Upper lobe of right lung (tissue), 1 donor: Measurements from ENCODE around the gene EDIL3. TPM values are rescaled to one million over a fixed set of nuclear protein-coding genes. Genes with fewer than 3 reads are reported as not detected.

Source experiments
- ATAC-seq: fragments of 200-7000 bp; cut with Tn5 transposase; one replicate; pipeline ENCODE4 v1.9.1; 2020; ENCODE audit warnings: mild to moderate bottlenecking, moderate library complexity
- DNase-seq: peaks from one replicate; pipeline ENCODE4 v3.0.0-alpha.2; 2020
- H3K27ac ChIP-seq: fragments of 200-600 bp; one replicate; pipeline ENCODE4 v1.8.0; 2022
- H3K27me3 ChIP-seq: fragments of 200-600 bp; one replicate; pipeline ENCODE4 v1.8.0; 2022; ENCODE audit warnings: mild to moderate bottlenecking
- H3K36me3 ChIP-seq: fragments of 200-600 bp; one replicate; pipeline ENCODE4 v1.8.0; 2022
- H3K4me1 ChIP-seq: fragments of 200-600 bp; one replicate; pipeline ENCODE4 v1.8.0; 2022
- H3K4me3 ChIP-seq: fragments of 200-600 bp; one replicate; pipeline ENCODE4 v1.8.0; 2022; ENCODE audit warnings: mild to moderate bottlenecking
- H3K9me3 ChIP-seq: fragments of 200-600 bp; one replicate; pipeline ENCODE4 v1.8.0; 2022
- intact Hi-C: fragments of 100-400 bp; cut with DNase I; formaldehyde crosslinking; loops from one replicate; pipeline ENCODE4 v1.11.0; 2022
- total RNA-seq: library from RNA; stranded (reverse); fragmentation: NEBNext Ultra II Directional; extraction: Animal tissue kit (Norgen Biotek cat#: 25700); gene quantifications from one replicate; pipeline ENCODE4 v1.2.1, GENCODE V29; 2021
- TF ChIP-seq, protein P1 (sequence below): fragments of 200-600 bp; IDR thresholded peaks from one replicate; pipeline ENCODE4 v1.8.0; 2022; ENCODE audit warnings: antibody characterized with exemption
- donor health status: DM: no; HTN: yes; CAD: no; lungs with severe emphysema.

Gene EDIL3
- total RNA-seq, 1 donor from 2014 or later = 42.4 TPM

DNA sequence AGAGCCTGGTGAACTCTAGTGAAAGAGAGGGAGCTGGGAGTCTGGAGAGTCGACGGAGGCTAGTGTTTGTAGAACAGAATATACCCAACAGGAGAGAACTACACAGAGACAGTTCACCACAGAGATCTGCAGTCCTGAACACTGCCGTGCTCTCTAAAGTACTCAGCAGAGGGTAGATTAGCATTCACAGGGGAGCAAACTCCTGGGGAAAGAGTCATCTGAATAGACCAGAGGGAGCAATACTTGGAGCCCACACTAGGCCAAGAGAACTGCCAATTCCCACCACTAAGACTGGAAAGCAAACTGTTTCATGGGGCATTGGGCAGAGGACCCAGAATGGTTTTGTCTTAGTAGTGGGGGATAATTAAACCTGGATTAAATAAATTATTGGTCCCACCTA, 235.6 kb downstream of the EDIL3 start:
- H3K27me3 ChIP-seq = no peaks in the 10 kb centered on the region
- DNase-seq (no peak), ATAC-seq (no peak)
- H3K4me3 ChIP-seq = no peak overlapping the region
- TF ChIP-seq, protein P1, sequence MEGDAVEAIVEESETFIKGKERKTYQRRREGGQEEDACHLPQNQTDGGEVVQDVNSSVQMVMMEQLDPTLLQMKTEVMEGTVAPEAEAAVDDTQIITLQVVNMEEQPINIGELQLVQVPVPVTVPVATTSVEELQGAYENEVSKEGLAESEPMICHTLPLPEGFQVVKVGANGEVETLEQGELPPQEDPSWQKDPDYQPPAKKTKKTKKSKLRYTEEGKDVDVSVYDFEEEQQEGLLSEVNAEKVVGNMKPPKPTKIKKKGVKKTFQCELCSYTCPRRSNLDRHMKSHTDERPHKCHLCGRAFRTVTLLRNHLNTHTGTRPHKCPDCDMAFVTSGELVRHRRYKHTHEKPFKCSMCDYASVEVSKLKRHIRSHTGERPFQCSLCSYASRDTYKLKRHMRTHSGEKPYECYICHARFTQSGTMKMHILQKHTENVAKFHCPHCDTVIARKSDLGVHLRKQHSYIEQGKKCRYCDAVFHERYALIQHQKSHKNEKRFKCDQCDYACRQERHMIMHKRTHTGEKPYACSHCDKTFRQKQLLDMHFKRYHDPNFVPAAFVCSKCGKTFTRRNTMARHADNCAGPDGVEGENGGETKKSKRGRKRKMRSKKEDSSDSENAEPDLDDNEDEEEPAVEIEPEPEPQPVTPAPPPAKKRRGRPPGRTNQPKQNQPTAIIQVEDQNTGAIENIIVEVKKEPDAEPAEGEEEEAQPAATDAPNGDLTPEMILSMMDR = no peak
- H3K36me3 ChIP-seq = no peaks in the 10 kb centered on the region
- no peak overlapping the region for H3K27ac ChIP-seq
- intact Hi-C loops = no loop called here
- no peaks in the 10 kb centered on the region for H3K9me3 ChIP-seq
- no peaks in the 10 kb centered on the region for H3K4me1 ChIP-seq

DNA sequence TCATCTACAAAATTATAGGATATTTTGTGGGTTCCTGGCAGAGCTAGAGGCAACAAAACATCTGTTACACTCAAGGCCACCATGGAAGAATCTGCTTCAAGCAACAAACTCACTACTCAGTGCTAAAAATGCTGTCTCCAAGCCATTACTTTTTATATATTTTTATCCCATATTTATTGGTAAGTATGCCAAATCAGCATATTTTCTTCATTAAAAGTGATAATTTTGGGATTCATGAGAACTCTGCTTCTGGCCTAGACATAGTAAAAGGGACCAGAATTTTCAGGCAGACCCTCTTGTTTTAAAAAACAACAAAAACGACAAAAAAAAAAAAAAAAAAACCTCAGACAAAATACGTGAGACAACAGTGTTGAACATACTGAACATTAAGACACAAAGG, 236.0 kb downstream of the EDIL3 start:
- intact Hi-C loops = no loop called here
- Histone ChIP-seq H3K4me3 (no peak overlapping the region), H3K4me1 (no peaks in the 10 kb centered on the region), H3K27me3 (no peaks in the 10 kb centered on the region), H3K36me3 (no peaks in the 10 kb centered on the region), H3K9me3 (no peaks in the 10 kb centered on the region), H3K27ac (no peak overlapping the region)
- TF ChIP-seq, protein P1 = no peak
- no peak for DNase-seq
- no peak for ATAC-seq

DNA sequence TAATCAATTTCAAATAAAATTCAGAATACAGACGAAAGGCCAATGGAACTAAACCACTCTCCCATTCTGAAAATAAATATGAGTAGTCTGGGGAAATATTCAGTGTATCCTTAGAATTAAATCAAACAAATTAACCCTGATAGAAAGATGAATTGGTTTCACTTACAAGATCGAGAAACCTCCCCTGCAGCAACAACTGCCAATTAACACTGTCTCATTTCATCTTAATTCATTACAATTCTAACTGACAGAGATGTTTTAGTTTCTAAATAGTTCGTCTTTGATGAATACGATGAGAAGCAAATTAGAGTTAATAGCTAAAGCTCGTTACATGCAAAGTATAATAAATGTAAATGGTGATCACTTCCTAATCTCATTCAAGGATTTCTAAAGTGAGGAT, 247.1 kb downstream of the EDIL3 start:
- no peaks in the 10 kb centered on the region for H3K4me1 ChIP-seq
- no peak for ATAC-seq
- H3K4me3 ChIP-seq = no peak overlapping the region
- H3K27me3 ChIP-seq = no peaks in the 10 kb centered on the region
- intact Hi-C loops = no loop called here
- TF ChIP-seq, protein P1 = no peak
- H3K36me3 ChIP-seq = no peaks in the 10 kb centered on the region
- no peak overlapping the region for H3K27ac ChIP-seq
- H3K9me3 ChIP-seq = no peaks in the 10 kb centered on the region
- no peak for DNase-seq

DNA sequence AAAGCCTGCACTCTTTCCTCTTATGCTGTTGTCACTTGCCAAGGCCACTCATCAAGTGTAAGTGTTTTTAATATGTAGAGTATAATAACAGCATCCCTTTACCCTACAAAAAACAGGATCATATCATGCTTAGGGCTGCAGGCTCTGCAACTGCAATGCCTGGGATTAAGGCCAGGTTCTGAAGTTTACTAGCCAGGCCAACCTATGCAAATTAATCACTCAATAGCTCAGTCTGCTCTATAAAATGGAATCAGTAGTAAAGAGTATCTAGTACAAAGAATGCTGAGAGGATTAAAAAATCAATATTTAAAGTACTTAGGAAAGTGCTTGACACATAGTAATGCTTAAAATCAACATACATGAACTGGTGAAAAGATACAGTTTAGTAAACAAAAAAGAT, 253.3 kb downstream of the EDIL3 start:
- Histone ChIP-seq H3K4me3 (no peak overlapping the region), H3K4me1 (no peaks in the 10 kb centered on the region), H3K36me3 (no peaks in the 10 kb centered on the region), H3K9me3 (no peaks in the 10 kb centered on the region), H3K27me3 (no peaks in the 10 kb centered on the region), H3K27ac (no peak overlapping the region)
- ATAC-seq (no peak), DNase-seq (no peak)
- intact Hi-C loops = no loop called here
- TF ChIP-seq, protein P1 = no peak

DNA sequence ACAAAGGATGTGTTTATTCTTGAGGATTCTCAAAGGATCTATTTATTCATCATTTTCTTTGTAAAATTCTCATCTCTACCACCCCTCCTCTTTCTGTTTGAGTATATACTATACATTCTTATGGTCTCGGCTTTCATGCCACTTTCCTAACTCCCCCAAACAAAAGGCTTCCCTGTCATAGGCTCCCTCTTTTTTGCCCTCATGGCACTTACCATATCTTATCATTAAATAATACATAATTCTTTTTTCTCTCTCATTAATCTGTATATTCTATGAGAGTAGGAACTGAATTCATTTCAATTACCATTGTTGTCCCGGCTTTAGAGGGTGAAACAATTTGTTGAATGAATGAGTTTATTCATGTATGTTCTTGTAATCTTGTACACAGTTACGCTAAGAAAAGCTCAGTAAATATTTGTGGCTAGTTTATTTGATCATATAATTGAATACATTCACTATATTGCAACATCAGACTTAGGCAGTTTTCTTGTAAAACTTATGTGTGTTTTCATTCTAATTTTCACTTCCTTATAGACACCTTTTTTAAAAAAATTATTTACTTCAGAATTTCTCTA, 254.6 kb downstream of the EDIL3 start:
- Histone ChIP-seq H3K36me3 (no peaks in the 10 kb centered on the region), H3K27ac (no peak overlapping the region), H3K4me3 (no peak overlapping the region), H3K27me3 (no peaks in the 10 kb centered on the region), H3K9me3 (no peaks in the 10 kb centered on the region), H3K4me1 (no peaks in the 10 kb centered on the region)
- TF ChIP-seq, protein P1 = no peak
- intact Hi-C loops = no loop called here
- DNase-seq = no peak
- no peak for ATAC-seq

DNA sequence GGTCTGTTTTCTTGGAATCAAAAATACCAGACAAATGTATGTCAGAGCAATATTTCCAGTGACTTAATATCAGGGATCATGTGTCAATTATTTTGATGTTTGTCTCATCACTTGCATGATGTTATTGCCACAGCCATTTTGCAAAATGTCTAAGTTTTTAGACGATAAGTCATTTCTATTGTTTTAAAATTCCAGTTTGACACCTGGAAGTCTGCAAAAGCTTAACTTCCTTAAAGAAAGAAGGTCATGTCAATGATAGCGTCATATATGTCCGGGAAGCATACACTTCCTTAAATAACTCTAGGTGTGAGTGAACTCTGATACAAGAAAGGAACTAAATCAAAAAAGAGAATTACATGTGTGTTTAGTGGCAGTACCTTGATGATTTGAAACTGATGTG, 259.5 kb downstream of the EDIL3 start:
- Histone ChIP-seq H3K27me3 (no peaks in the 10 kb centered on the region), H3K4me1 (no peaks in the 10 kb centered on the region), H3K4me3 (no peak overlapping the region), H3K9me3 (no peaks in the 10 kb centered on the region), H3K36me3 (no peaks in the 10 kb centered on the region), H3K27ac (no peak overlapping the region)
- ATAC-seq (no peak), DNase-seq (no peak)
- intact Hi-C loops = no loop called here
- TF ChIP-seq, protein P1 = no peak
